Liver (tissue), 9 donors: ENCODE measurements around the gene ZNF273. TPM values are rescaled to one million over a fixed set of nuclear protein-coding genes. Genes with fewer than 3 reads are reported as not detected.

Experiments
- DNase-seq: peaks from one replicate; pipeline ENCODE4 v3.0.0-alpha.2; 2017; ENCODE audit warnings: low spot score
- H3K27ac ChIP-seq, 2 donors: one replicate each; pipeline ENCODE4 v1.7.0; 2013; ENCODE audit warnings: inconsistent platforms in 2 of 2, low read length in 2 of 2, control low read depth in 1 of 2, low read depth in 1 of 2, mild to moderate bottlenecking in 1 of 2
- H3K27me3 ChIP-seq, 4 donors: one replicate each; pipeline versions ENCODE4 v1.6.1 to v1.7.0; 2013; ENCODE audit warnings: low read length in 3 of 4, inconsistent platforms in 1 of 4, mild to moderate bottlenecking in 1 of 4, moderate library complexity in 1 of 4; ENCODE audit not compliant: control insufficient read depth in 4 of 4, insufficient read depth in 4 of 4
- H3K36me3 ChIP-seq, 4 donors: one replicate each; pipeline versions ENCODE4 v1.6.1 to v1.7.0; 2013; ENCODE audit warnings: low read length in 3 of 4, mild to moderate bottlenecking in 3 of 4, low read depth in 1 of 4, moderate library complexity in 1 of 4; ENCODE audit not compliant: control insufficient read depth in 4 of 4, insufficient read depth in 3 of 4
- H3K4me1 ChIP-seq, 4 donors: one replicate each; pipeline versions ENCODE4 v1.6.1 to v1.7.0; 2013; ENCODE audit warnings: low read length in 3 of 4, mild to moderate bottlenecking in 3 of 4, moderate library complexity in 1 of 4; ENCODE audit not compliant: control insufficient read depth in 4 of 4, insufficient read depth in 4 of 4
- H3K4me3 ChIP-seq, 3 donors: one replicate each; pipeline versions ENCODE4 v1.6.1 to v1.7.0; 2013; ENCODE audit warnings: low read length in 3 of 3, control low read depth in 1 of 3, low read depth in 1 of 3, mild to moderate bottlenecking in 1 of 3
- H3K9ac ChIP-seq, 2 donors: one replicate each; pipeline ENCODE4 v1.7.0; 2013; ENCODE audit warnings: low read length in 2 of 2, mild to moderate bottlenecking in 2 of 2, moderate library complexity in 2 of 2, control low read depth in 1 of 2, low read depth in 1 of 2
- H3K9me3 ChIP-seq, 4 donors: one replicate each; pipeline versions ENCODE4 v1.6.1 to v1.7.0; 2013; ENCODE audit warnings: low read length in 3 of 4; ENCODE audit not compliant: control insufficient read depth in 4 of 4
- EGR1 ChIP-seq, 2 donors: IDR thresholded peaks; 2 replicates each; pipeline ENCODE4 v1.6.1; 2016 to 2018; ENCODE audit warnings: antibody characterized with exemption in 2 of 2, low read depth in 2 of 2
- FOXA1 ChIP-seq: IDR thresholded peaks from 2 replicates; pipeline ENCODE4 v1.6.1; 2016; ENCODE audit warnings: antibody characterized with exemption
- GABPA ChIP-seq, 2 donors: IDR thresholded peaks in 1 of 2; conservative IDR thresholded peaks in 1 of 2; 2 replicates each; pipeline ENCODE4 v1.6.1; 2016; ENCODE audit warnings: antibody characterized with exemption in 2 of 2, mild to moderate bottlenecking in 1 of 2, moderate library complexity in 1 of 2
- JUND ChIP-seq, 2 donors: IDR thresholded peaks; 2 replicates each; pipeline ENCODE4 v1.6.1; 2016; ENCODE audit warnings: antibody characterized with exemption in 2 of 2
- NR2F2 ChIP-seq: IDR thresholded peaks from 2 replicates; pipeline ENCODE4 v1.6.1; 2016; ENCODE audit warnings: antibody characterized with exemption
- RAD21 ChIP-seq, 2 donors: IDR thresholded peaks; 2 replicates each; pipeline ENCODE4 v1.6.1; 2016; ENCODE audit warnings: antibody characterized with exemption in 2 of 2, mild to moderate bottlenecking in 2 of 2
- RXRA ChIP-seq, 2 donors: IDR thresholded peaks; 2 replicates each; pipeline ENCODE4 v1.6.1; 2017 to 2018; ENCODE audit warnings: antibody characterized with exemption in 2 of 2, mild to moderate bottlenecking in 1 of 2
- SP1 ChIP-seq: IDR thresholded peaks from 2 replicates; pipeline ENCODE4 v1.6.1; 2018; ENCODE audit warnings: antibody characterized with exemption, mild to moderate bottlenecking
- TAF1 ChIP-seq: conservative IDR thresholded peaks from 2 replicates; pipeline ENCODE4 v1.6.1; 2016; ENCODE audit warnings: antibody characterized with exemption, mild to moderate bottlenecking
- YY1 ChIP-seq: IDR thresholded peaks from 2 replicates; pipeline ENCODE4 v1.6.1; 2016; ENCODE audit warnings: antibody characterized with exemption, mild to moderate bottlenecking
- WGBS: extraction: QIAGEN DNeasy Blood & Tissue Kit; methylation state at CpG from one replicate; pipeline ENCODE4 v1.1.7; 2013; 5-methylcytosine and 5-hydroxymethylcytosine counted together
- polyA plus RNA-seq, 2 donors: library from polyadenylated mRNA; stranded (reverse) in 1 of 2; unstranded in 1 of 2; fragments of 200-250 nt in 1 of 2; fragments of >200 nt in 1 of 2; fragmentation: Nextera tagmentation in 1 of 2; extraction: Ambion mirVana in 1 of 2; gene quantifications; one replicate each; pipeline versions ENCODE4 v1.2.1 to v1.2.3, GENCODE V29; 2013 to 2015
- total RNA-seq, 2 donors: library from RNA; depleted of rRNA; stranded (reverse); fragments of >200 nt; gene quantifications; one replicate each; pipeline ENCODE4 v1.2.3, GENCODE V29; 2014
- TF ChIP-seq, protein P1 (sequence below): IDR thresholded peaks from 2 replicates; pipeline ENCODE4 v1.6.1; 2016; ENCODE audit warnings: antibody characterized with exemption
- TF ChIP-seq, protein P2 (sequence below): fragments of 150-350 bp; IDR thresholded peaks from 2 replicates; pipeline ENCODE4 v1.5.1; 2017; ENCODE audit warnings: improper control_type of control experiment, low read depth, low read length; ENCODE audit not compliant: missing input control
- TF ChIP-seq, protein P3 (sequence below): IDR thresholded peaks from 2 replicates; pipeline ENCODE4 v1.6.1; 2016; ENCODE audit warnings: antibody characterized with exemption
- TF ChIP-seq, protein P4 (sequence below): IDR thresholded peaks from 2 replicates; pipeline ENCODE4 v1.6.1; 2016; ENCODE audit warnings: antibody characterized with exemption
- TF ChIP-seq, protein P5 (sequence below): IDR thresholded peaks from 2 replicates; pipeline ENCODE4 v1.6.1; 2016; ENCODE audit warnings: antibody characterized with exemption, mild to moderate bottlenecking
- donor health status: healthy.
- donor health status: healthy.
- donor health status: healthy.
- donor health status: healthy.
- donor health status: healthy.

Gene ZNF273
- total and polyA plus RNA-seq, 4 donors: 0.43 to 14.9 (median 0.73) TPM

DNA sequence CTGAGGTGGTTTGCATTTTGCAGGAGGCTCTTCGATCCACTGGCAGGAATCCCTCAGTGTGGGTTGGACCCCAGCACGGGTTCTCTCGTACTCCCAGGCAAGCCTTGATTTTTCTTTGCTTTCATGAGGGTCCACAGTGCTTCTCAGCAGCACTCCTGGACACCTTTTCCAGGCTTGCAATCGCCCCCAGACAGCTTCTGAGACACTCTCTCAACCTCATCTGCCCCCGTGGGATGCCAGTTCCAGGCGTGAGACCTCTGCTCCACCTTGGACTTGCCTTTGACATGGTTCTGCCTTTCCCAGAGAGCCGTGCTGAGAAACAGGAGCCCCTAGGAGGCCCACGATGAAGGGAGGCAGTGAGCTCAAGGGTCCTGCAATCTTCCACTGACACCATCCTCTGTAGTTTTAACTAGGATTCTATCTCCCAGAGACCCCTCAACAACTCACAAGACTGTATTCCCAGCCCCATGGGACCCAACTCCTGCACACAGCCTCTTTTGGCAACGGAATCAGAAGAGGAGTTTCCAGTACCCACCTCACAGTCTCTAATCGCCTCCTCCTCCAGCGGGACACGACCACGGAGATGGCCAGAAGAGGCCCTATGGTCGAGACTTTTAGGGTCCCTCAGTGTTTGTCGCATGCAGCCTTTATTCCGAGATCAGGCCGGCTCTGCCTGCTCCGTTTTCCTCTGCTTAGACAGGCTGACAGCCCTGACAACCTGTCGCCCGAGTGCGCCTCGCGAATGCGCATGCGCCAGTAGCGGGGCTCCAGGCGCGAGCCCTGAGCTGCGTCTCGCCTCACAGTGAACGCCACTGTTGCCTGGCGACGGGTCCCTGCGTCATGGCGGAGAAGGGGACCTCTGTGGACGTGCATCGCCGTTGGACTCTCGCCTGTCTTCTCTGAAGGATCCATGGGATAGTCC, 26.0 kb upstream of the ZNF273 start:
- peak overlapping the region in 1 of 3 donors; percentile 14 for H3K4me3 ChIP-seq
- WGBS: 23% methylated on average over 39 of the region's 39 CpGs
- H3K27ac ChIP-seq: no peak overlapping the region
- no peaks in the 10 kb centered on the region for H3K36me3 ChIP-seq
- peaks cover 3 to 16% (median 7%) of the 10 kb centered on the region in 4 donors for H3K9me3 ChIP-seq
- no peak overlapping the region for H3K9ac ChIP-seq
- H3K27me3 ChIP-seq: peaks cover 0 to 2% (median 0%) of the 10 kb centered on the region in 4 donors
- TF ChIP-seq, protein P1, sequence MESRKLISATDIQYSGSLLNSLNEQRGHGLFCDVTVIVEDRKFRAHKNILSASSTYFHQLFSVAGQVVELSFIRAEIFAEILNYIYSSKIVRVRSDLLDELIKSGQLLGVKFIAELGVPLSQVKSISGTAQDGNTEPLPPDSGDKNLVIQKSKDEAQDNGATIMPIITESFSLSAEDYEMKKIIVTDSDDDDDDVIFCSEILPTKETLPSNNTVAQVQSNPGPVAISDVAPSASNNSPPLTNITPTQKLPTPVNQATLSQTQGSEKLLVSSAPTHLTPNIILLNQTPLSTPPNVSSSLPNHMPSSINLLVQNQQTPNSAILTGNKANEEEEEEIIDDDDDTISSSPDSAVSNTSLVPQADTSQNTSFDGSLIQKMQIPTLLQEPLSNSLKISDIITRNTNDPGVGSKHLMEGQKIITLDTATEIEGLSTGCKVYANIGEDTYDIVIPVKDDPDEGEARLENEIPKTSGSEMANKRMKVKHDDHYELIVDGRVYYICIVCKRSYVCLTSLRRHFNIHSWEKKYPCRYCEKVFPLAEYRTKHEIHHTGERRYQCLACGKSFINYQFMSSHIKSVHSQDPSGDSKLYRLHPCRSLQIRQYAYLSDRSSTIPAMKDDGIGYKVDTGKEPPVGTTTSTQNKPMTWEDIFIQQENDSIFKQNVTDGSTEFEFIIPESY: no peak
- TF ChIP-seq RXRA (IDR thresholded peaks at IDR 0.05) (no peak), TAF1 (no peak), NR2F2 (no peak), EGR1 (IDR thresholded peaks at IDR 0.05; ENCODE audit: low read depth in 2 of 2) (no peak), GABPA (IDR thresholded peaks at IDR 0.05 in 1 of 2, conservative IDR thresholded peaks at IDR 0.05 in 1 of 2) (no peak), JUND (IDR thresholded peaks at IDR 0.05) (no peak), RAD21 (IDR thresholded peaks at IDR 0.05) (no peak), SP1 (no peak), YY1 (no peak)
- TF ChIP-seq, protein P2, sequence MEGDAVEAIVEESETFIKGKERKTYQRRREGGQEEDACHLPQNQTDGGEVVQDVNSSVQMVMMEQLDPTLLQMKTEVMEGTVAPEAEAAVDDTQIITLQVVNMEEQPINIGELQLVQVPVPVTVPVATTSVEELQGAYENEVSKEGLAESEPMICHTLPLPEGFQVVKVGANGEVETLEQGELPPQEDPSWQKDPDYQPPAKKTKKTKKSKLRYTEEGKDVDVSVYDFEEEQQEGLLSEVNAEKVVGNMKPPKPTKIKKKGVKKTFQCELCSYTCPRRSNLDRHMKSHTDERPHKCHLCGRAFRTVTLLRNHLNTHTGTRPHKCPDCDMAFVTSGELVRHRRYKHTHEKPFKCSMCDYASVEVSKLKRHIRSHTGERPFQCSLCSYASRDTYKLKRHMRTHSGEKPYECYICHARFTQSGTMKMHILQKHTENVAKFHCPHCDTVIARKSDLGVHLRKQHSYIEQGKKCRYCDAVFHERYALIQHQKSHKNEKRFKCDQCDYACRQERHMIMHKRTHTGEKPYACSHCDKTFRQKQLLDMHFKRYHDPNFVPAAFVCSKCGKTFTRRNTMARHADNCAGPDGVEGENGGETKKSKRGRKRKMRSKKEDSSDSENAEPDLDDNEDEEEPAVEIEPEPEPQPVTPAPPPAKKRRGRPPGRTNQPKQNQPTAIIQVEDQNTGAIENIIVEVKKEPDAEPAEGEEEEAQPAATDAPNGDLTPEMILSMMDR: no peak
- TF ChIP-seq, protein P3, sequence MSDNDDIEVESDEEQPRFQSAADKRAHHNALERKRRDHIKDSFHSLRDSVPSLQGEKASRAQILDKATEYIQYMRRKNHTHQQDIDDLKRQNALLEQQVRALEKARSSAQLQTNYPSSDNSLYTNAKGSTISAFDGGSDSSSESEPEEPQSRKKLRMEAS: no peak
- TF ChIP-seq, protein P4, sequence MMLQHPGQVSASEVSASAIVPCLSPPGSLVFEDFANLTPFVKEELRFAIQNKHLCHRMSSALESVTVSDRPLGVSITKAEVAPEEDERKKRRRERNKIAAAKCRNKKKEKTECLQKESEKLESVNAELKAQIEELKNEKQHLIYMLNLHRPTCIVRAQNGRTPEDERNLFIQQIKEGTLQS: no peak
- DNase-seq: peak; percentile 56
- H3K4me1 ChIP-seq: no peaks in the 10 kb centered on the region

DNA sequence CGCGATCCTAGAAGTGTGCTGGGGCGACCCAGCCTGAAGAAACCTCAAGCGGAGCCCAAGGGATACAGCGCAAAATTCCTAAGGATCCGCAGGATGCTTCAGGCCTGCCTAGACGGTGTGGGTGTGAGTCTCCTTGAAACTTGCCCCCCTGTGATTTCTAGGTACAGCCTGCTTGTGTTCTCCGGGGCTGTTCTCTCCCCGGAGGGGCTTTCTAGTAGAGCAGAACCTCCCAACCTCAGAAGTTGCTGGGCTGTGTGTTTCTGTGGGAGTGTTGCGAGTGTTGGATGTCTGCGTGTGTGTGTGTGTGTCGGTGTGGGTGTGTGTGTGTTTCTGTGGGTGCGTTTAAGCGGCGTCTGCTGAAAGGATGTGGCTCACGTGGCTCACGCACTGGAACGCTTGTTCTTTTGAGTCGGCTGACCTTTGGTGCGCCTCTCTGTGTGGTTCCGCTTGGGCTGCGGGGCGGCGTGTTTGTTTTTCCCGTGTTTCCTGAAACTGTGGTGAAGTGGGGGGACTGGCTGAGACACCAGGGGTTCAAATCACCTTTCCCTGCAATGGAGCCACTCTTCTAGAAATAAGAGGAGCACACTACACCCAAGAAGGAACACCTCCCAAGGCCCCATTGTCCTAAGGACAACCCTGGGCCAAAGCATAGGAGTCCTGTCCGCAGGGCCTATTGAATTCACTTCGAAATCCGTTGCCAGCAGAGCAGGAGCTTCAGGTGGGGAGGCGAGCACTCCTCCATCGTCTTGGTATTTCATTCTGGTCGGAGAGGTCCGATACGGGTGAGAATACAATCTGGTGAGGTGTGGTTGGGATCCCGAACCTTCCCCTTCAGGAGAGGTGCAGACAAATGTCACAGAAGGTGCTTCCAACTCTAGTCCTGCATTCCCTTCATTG, 25.1 kb upstream of the ZNF273 start:
- DNase-seq: peak; percentile 26
- H3K27ac ChIP-seq: no peak overlapping the region
- peaks cover 0 to 2% (median 0%) of the 10 kb centered on the region in 4 donors for H3K27me3 ChIP-seq
- peaks cover 3 to 16% (median 8%) of the 10 kb centered on the region in 4 donors for H3K9me3 ChIP-seq
- no peaks in the 10 kb centered on the region for H3K4me1 ChIP-seq
- no peak overlapping the region for H3K9ac ChIP-seq
- no peak overlapping the region for H3K4me3 ChIP-seq
- no peaks in the 10 kb centered on the region for H3K36me3 ChIP-seq
- WGBS: 72% methylated on average over 34 of the region's 34 CpGs
- TF ChIP-seq, protein P5, sequence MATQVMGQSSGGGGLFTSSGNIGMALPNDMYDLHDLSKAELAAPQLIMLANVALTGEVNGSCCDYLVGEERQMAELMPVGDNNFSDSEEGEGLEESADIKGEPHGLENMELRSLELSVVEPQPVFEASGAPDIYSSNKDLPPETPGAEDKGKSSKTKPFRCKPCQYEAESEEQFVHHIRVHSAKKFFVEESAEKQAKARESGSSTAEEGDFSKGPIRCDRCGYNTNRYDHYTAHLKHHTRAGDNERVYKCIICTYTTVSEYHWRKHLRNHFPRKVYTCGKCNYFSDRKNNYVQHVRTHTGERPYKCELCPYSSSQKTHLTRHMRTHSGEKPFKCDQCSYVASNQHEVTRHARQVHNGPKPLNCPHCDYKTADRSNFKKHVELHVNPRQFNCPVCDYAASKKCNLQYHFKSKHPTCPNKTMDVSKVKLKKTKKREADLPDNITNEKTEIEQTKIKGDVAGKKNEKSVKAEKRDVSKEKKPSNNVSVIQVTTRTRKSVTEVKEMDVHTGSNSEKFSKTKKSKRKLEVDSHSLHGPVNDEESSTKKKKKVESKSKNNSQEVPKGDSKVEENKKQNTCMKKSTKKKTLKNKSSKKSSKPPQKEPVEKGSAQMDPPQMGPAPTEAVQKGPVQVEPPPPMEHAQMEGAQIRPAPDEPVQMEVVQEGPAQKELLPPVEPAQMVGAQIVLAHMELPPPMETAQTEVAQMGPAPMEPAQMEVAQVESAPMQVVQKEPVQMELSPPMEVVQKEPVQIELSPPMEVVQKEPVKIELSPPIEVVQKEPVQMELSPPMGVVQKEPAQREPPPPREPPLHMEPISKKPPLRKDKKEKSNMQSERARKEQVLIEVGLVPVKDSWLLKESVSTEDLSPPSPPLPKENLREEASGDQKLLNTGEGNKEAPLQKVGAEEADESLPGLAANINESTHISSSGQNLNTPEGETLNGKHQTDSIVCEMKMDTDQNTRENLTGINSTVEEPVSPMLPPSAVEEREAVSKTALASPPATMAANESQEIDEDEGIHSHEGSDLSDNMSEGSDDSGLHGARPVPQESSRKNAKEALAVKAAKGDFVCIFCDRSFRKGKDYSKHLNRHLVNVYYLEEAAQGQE: no peak
- TF ChIP-seq JUND (IDR thresholded peaks at IDR 0.05) (no peak), TAF1 (no peak), FOXA1 (no peak), YY1 (no peak), EGR1 (IDR thresholded peaks at IDR 0.05; ENCODE audit: low read depth in 2 of 2) (no peak), GABPA (IDR thresholded peaks at IDR 0.05 in 1 of 2, conservative IDR thresholded peaks at IDR 0.05 in 1 of 2) (no peak), SP1 (no peak), RAD21 (IDR thresholded peaks at IDR 0.05) (no peak)
- TF ChIP-seq, protein P3: no peak
- TF ChIP-seq, protein P1: no peak
